Endodermal cell (in vitro differentiated cells): ENCODE measurements around the gene C2orf92. TPM values are rescaled to one million over a fixed set of nuclear protein-coding genes. Genes with fewer than 3 reads are reported as not detected.

ENCODE experiments used
- DNase-seq: peaks from one replicate; pipeline ENCODE4 v3.0.0-alpha.2; 2017
- H3K27ac ChIP-seq: 2 replicates; pipeline ENCODE4 v1.5.1; 2013; ENCODE audit warnings: mild to moderate bottlenecking, low read depth, low read length, moderate library complexity
- H3K27me3 ChIP-seq: 2 replicates; pipeline ENCODE4 v1.6.1; 2013; ENCODE audit warnings: mild to moderate bottlenecking, low read length, moderate library complexity; ENCODE audit not compliant: insufficient read depth, control insufficient read depth, poor library complexity, severe bottlenecking
- H3K36me3 ChIP-seq: 2 replicates; pipeline ENCODE4 v1.7.0; 2013; ENCODE audit warnings: mild to moderate bottlenecking, low read length, moderate library complexity; ENCODE audit not compliant: control insufficient read depth, insufficient read depth
- H3K4me1 ChIP-seq: one replicate; pipeline ENCODE4 v1.7.0; 2013; ENCODE audit warnings: low read length; ENCODE audit not compliant: control insufficient read depth, insufficient read depth
- H3K4me3 ChIP-seq: 2 replicates; pipeline ENCODE4 v1.5.1; 2013; ENCODE audit warnings: mild to moderate bottlenecking, low read length, moderate library complexity
- H3K9ac ChIP-seq: 2 replicates; pipeline ENCODE4 v1.6.1; 2013; ENCODE audit warnings: mild to moderate bottlenecking, low read length, moderate library complexity; ENCODE audit not compliant: poor library complexity, severe bottlenecking; ENCODE audit errors: extremely low read depth
- H3K9me3 ChIP-seq: 2 replicates; pipeline ENCODE4 v1.6.1; 2013; ENCODE audit warnings: mild to moderate bottlenecking, low read length, moderate library complexity; ENCODE audit not compliant: control insufficient read depth
- H3K27ac Mint-ChIP-seq: 2 replicates; pipeline ENCODE4 v1.8.0; 2020; ENCODE audit warnings: mixed read lengths
- H3K27me3 Mint-ChIP-seq: 2 replicates; pipeline ENCODE4 v1.8.0; 2021; ENCODE audit warnings: mild to moderate bottlenecking, mixed read lengths; ENCODE audit not compliant: insufficient read depth
- H3K36me3 Mint-ChIP-seq: 2 replicates; pipeline ENCODE4 v1.8.0; 2020; ENCODE audit warnings: low read depth, mixed read lengths
- H3K4me1 Mint-ChIP-seq: 2 replicates; pipeline ENCODE4 v1.8.0; 2020; ENCODE audit warnings: mixed read lengths
- H3K4me3 Mint-ChIP-seq: 2 replicates; pipeline ENCODE4 v1.8.0; 2020; ENCODE audit warnings: mild to moderate bottlenecking, moderate library complexity, mixed read lengths
- H3K9me3 Mint-ChIP-seq: 2 replicates; pipeline ENCODE4 v1.8.0; 2020; ENCODE audit warnings: mild to moderate bottlenecking, mixed read lengths
- WGBS, 2 experiments: methylation state at CpG; one replicate each; pipeline versions ENCODE4 v1.1.5 to v1.1.7; 2013; ENCODE audit warnings: missing lambda C conversion rate in 2 of 2, mixed read lengths in 1 of 2; ENCODE audit not compliant: insufficient coverage in 1 of 2, insufficient read length in 1 of 2; 5-methylcytosine and 5-hydroxymethylcytosine counted together
- total RNA-seq, 2 donors: library from RNA; stranded (reverse); fragmentation: NEBNext Ultra II Directional in 1 of 2; extraction: Animal tissue kit (Norgen Biotek cat#: 25700) in 1 of 2; gene quantifications; 2 replicates in 1 of 2; 3 replicates in 1 of 2; pipeline ENCODE4 v1.2.1, GENCODE V29; 2021
- TF ChIP-seq, protein P1 (sequence below): fragments of 200-600 bp; sonication (generic); conservative IDR thresholded peaks from 2 replicates; pipeline ENCODE4 v1.5.0; 2021; ENCODE audit warnings: antibody characterized with exemption, mild to moderate bottlenecking

C2orf92 gene
- total RNA-seq, 2 donors from 2014 or later = 12.5 to 17.4 TPM

DNA sequence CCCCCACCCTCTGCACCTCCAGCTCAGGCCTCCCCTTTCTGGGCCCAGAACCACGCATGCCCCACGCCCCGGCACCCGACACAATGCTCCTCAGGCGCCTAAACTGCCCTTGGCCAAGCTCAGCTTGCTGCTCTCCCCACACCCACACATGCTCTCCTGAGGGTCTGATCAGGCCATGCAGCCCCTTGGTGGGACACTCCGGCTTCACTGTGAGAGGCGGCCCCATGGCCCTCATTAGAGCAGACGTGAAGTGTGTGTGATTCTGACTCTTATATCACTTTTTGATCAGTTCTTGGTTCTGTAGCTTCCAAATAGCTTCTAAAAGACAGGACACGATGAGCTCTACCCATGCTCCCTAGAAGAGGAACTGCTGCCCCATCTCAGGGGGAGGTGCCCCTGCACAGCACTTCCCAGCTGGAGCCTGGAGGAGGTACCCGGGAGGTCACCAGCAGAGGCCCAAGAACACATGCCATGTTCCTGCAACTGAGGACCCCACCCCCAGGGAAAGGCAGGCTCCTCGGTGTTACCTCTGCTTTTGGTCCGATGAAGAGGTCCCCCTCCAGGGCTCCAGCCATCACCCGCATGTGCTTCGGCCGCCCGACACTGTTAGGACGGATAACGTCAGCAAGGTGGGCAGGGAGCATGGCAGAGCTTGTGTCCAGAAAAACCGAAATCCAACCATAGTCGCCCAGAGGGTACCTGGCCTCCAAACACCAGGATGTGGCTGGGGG, 9.3 kb upstream of the C2orf92 start:
- peaks cover 45% of the 10 kb centered on the region for H3K36me3 Mint-ChIP-seq
- H3K27me3 Mint-ChIP-seq = no peaks in the 10 kb centered on the region
- no peak for DNase-seq
- Histone ChIP-seq H3K4me3 (no peak overlapping the region), H3K36me3 (peaks cover 28% of the 10 kb centered on the region), H3K27ac (no peak overlapping the region), H3K9me3 (no peaks in the 10 kb centered on the region), H3K27me3 (no peaks in the 10 kb centered on the region), H3K4me1 (peaks cover 7% of the 10 kb centered on the region), H3K9ac (no peak overlapping the region)
- no peak overlapping the region for H3K4me3 Mint-ChIP-seq
- H3K4me1 Mint-ChIP-seq = peaks cover 17% of the 10 kb centered on the region
- 95 to 96% methylated on average over 12 to 20 of the region's 20 CpGs for WGBS, 2 experiments
- TF ChIP-seq, protein P1, sequence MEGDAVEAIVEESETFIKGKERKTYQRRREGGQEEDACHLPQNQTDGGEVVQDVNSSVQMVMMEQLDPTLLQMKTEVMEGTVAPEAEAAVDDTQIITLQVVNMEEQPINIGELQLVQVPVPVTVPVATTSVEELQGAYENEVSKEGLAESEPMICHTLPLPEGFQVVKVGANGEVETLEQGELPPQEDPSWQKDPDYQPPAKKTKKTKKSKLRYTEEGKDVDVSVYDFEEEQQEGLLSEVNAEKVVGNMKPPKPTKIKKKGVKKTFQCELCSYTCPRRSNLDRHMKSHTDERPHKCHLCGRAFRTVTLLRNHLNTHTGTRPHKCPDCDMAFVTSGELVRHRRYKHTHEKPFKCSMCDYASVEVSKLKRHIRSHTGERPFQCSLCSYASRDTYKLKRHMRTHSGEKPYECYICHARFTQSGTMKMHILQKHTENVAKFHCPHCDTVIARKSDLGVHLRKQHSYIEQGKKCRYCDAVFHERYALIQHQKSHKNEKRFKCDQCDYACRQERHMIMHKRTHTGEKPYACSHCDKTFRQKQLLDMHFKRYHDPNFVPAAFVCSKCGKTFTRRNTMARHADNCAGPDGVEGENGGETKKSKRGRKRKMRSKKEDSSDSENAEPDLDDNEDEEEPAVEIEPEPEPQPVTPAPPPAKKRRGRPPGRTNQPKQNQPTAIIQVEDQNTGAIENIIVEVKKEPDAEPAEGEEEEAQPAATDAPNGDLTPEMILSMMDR = no peak
- peak overlapping the region; percentile 35 for H3K27ac Mint-ChIP-seq
- peaks cover under 1% of the 10 kb centered on the region for H3K9me3 Mint-ChIP-seq

DNA sequence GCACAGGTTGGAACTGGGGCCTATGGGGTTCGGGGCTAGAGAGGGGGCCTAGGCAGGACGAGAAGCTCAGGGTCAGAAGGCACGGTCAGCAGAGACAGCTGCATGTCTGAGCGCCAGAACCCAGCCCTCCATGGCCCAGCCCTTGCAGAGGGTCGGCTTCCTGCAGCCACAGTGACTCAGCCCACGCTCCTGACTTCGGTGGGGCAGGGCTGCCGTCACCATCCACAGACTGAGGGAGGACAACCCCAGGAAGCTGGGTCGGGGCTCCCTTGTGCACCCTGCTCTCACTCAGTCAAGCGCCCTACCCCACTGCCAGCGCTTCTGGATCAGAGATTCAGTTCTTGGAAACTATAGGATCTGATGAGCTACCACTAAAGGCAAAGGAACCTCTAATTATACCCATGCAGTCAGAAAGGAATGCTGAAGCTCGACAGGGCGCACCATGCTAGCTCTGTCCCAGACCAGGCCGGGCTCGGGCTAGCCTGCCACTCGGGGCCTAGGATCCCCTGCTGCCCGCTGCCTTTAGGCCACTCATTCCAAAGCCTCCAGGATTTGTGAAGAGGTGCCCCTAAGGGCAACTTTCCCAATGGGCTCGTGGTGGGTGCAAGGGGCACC, 8.6 kb upstream of the C2orf92 start:
- Histone ChIP-seq H3K27me3 (no peaks in the 10 kb centered on the region), H3K4me3 (no peak overlapping the region), H3K4me1 (peaks cover 7% of the 10 kb centered on the region), H3K36me3 (peaks cover 25% of the 10 kb centered on the region), H3K9me3 (no peaks in the 10 kb centered on the region), H3K27ac (no peak overlapping the region), H3K9ac (no peak overlapping the region)
- TF ChIP-seq, protein P1 = no peak
- Mint-ChIP-seq H3K27ac (no peak overlapping the region), H3K9me3 (no peaks in the 10 kb centered on the region), H3K27me3 (no peaks in the 10 kb centered on the region), H3K4me3 (no peak overlapping the region), H3K4me1 (peaks cover 17% of the 10 kb centered on the region), H3K36me3 (peaks cover 38% of the 10 kb centered on the region)
- 90 to 95% methylated on average over 13 to 18 of the region's 18 CpGs for WGBS, 2 experiments
- DNase-seq = no peak

DNA sequence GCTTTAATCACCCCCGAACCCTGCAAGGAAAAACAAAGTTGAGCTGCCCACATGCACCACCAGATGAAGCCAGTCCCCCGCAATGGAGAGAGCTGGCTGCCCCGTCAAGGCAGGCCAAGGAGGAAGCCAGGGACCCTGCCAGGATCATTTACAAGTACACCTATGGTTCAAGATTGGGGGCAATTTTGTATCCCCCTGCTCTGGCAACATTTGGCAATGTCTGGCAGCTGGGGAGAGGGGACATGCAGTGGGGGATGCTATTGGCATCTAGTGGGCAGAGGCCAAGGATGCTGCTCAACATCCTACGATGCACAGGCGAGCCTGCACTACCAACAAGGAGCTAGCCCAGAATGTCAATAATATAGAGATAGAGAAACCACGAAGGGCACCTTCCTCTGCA, 7.6 kb upstream of the C2orf92 start:
- Histone ChIP-seq H3K4me1 (peaks cover 7% of the 10 kb centered on the region), H3K9ac (no peak overlapping the region), H3K27ac (no peak overlapping the region), H3K9me3 (no peaks in the 10 kb centered on the region), H3K27me3 (no peaks in the 10 kb centered on the region), H3K4me3 (peak overlapping the region; percentile 89), H3K36me3 (peaks cover 18% of the 10 kb centered on the region)
- Mint-ChIP-seq H3K27me3 (no peaks in the 10 kb centered on the region), H3K4me3 (peak overlapping the region; percentile 83), H3K9me3 (no peaks in the 10 kb centered on the region), H3K27ac (peak overlapping the region; percentile 97), H3K4me1 (peaks cover 17% of the 10 kb centered on the region), H3K36me3 (peaks cover 30% of the 10 kb centered on the region)
- WGBS, 2 experiments = 93 to 100% methylated on average over 3 to 6 of the region's 6 CpGs
- TF ChIP-seq, protein P1 = no peak
- no peak for DNase-seq
